OCI-LY7 (cell line): ENCODE measurements around the gene UBA6.

ENCODE experiments used
- EZH2phosphoT487 ChIP-seq: fragments of 200-600 bp; sonication (generic); IDR thresholded peaks from 2 replicates; pipeline ENCODE4 v1.6.1; 2018; ENCODE audit warnings: low read depth, borderline replicate concordance, mild to moderate bottlenecking, mixed run types, antibody characterized with exemption, low read length, moderate library complexity, mixed read lengths
- TF ChIP-seq, protein P1 (sequence below): fragments of 200-600 bp; sonication (generic); conservative IDR thresholded peaks from 2 replicates; pipeline ENCODE4 v1.5.1; 2014; ENCODE audit warnings: mild to moderate bottlenecking, antibody characterized with exemption, low read length, moderate library complexity, mixed read lengths

- TF ChIP-seq, protein P1, sequence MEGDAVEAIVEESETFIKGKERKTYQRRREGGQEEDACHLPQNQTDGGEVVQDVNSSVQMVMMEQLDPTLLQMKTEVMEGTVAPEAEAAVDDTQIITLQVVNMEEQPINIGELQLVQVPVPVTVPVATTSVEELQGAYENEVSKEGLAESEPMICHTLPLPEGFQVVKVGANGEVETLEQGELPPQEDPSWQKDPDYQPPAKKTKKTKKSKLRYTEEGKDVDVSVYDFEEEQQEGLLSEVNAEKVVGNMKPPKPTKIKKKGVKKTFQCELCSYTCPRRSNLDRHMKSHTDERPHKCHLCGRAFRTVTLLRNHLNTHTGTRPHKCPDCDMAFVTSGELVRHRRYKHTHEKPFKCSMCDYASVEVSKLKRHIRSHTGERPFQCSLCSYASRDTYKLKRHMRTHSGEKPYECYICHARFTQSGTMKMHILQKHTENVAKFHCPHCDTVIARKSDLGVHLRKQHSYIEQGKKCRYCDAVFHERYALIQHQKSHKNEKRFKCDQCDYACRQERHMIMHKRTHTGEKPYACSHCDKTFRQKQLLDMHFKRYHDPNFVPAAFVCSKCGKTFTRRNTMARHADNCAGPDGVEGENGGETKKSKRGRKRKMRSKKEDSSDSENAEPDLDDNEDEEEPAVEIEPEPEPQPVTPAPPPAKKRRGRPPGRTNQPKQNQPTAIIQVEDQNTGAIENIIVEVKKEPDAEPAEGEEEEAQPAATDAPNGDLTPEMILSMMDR: no peak
- no peak for TF ChIP-seq EZH2phosphoT487
These were observed 65.6 kb downstream of the UBA6 start for GRCh38 chr4:67635331-67635730.
